GM18505 (cell line): ENCODE measurements around the gene SCAF11.

Experiments used
- ATAC-seq: cut with Tn5 transposase; IDR thresholded peaks from one replicate; pipeline ENCODE4 v1.9.1; 2021; ENCODE audit not compliant: unreplicated experiment
- POLR2A ChIP-seq: IDR thresholded peaks from 4 replicates; pipeline ENCODE4 v1.6.1; 2011; ENCODE audit warnings: borderline replicate concordance; ENCODE audit not compliant: insufficient read depth, insufficient read length; ENCODE audit errors: extremely low read depth

Gene SCAF11

GRCh38 chr12:45872446-45872845, 117.9 kb downstream of the SCAF11 start:
- ATAC-seq, result no peak
- TF ChIP-seq POLR2A, result no peak
